ENCODE data around the gene CD37.
"Not testable (repeated sequence)": the region's sequence is repeated elsewhere in the genome, so short reads cannot be mapped to it uniquely, and the experiment has no call there.

The CD37 gene

GRCh38 chr19:49331187-49331586, 4.0 kb upstream of the CD37 start:
- DNase-seq (ENCODE audit: low spot score) = not testable (repeated sequence)

DNA sequence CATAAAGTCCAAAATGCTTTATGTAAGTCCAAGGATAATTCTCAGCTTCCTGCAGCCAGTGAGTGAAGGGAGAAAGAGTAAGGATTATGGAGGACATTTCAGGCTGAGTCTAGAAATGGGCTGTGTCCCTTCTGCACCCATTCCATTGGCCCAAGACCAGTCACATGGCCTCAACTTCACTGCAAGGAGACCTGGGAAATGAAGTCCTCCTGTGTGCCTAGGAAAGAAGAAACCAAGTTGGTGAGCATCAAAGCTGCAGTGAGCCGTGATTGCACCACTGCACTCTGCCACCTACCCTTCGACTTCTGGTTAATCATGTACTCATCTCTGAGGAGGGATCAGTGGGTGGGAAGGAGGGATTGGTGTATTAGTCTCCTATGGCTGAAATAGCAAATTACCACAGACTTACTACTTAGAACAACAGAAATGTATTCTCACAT, 3.6 kb upstream of the CD37 start:
- peak; percentile 74 for DNase-seq (ENCODE audit: low spot score)

DNA sequence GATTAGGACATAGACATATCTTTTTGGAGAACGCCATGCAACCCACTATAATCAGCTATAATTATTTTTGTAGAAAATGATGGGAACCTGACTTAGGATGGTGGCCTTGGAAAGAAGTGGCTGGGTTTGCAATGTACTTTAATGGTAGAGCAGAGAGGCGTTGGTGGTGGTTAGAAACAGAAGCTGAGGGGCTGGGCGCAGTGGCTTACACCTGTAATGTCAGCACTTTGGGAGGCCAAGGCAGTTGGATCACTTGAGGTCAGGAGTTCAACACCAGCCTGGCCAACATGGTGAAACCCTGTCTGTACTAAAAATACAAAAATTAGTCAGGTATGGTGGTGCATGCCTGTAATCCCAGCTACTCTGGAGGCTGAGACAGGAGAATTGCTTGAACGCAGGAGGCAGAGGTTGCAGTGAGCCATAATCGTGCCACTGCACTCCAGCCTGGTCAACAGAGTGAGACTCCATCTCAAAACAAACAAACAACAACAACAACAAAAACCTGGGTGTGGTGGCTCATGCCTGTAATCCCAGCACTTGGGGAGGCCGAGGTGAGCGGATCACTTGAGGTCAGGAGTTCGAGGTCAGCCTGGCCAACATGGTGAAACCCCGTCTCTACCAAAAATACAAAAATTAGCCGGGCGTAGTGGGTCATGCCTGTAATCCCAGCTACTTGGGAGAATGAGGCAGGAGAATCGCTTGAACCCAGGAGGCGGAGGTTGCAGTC, 2.4 kb upstream of the CD37 start:
- DNase-seq (ENCODE audit: low spot score) = not testable (repeated sequence)

DNA sequence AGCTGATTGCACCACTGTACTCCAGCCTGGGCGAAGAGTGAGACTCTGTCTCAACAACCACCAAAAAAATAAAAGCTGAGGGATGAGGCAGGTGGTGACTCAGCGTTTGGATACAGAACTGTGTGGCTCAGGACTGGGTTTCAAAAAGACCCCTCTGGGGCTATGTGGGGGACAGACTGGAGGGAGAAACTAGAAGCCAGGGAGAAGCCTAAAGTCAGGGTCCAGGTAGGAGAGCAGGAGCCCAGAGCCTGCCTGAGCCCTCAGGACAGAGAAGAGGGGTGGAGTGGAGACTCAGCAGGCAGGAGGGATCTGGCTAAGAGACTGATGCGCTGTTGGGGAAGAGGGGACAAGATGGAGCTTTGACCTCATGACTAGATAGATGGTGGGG, 1.8 kb upstream of the CD37 start:
- DNase-seq (ENCODE audit: low spot score) = no peak

GRCh38 chr19:49333811-49334288, 1.4 kb upstream of the CD37 start:
- DNase-seq (ENCODE audit: low spot score) = no peak

GRCh38 chr19:49335784-49336481, 727 bp downstream of the CD37 start:
- no peak for DNase-seq (ENCODE audit: low spot score)

DNA sequence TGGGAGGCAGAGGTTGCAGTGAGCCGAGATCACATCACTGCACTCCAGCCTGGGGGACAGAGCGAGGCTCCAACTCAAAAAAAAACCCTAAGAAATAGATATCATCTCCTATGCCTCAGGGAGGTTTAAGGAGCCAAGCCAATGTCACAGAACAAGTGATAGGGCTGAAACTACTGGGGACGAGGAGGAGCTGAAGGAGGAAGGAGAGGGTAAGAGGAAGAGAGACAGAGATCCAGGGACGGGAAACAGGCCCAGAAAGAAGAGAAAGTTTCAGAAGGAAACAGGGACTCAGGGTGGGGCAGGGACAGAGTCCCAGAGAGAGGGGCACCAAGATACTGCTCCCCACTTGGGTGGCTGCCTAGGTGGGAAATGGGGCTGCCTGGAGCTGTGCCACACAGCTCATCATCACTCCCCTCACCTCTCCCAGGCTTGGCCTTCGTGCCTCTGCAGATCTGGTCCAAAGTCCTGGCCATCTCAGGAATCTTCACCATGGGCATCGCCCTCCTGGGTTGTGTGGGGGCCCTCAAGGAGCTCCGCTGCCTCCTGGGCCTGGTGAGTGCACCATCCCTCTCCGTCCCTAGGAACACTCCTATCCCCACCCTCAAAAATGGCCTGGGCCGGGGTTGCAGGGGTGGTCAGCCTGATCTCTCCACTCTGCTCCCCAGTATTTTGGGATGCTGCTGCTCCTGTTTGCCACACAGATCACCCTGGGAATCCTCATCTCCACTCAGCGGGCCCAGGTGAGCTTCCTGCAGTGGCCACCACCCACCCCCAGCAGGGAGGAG, 1.5 kb downstream of the CD37 start:
- no peak for DNase-seq (ENCODE audit: low spot score)

GRCh38 chr19:49337267-49338022, 2.2 kb downstream of the CD37 start:
- no peak for DNase-seq (ENCODE audit: low spot score)

DNA sequence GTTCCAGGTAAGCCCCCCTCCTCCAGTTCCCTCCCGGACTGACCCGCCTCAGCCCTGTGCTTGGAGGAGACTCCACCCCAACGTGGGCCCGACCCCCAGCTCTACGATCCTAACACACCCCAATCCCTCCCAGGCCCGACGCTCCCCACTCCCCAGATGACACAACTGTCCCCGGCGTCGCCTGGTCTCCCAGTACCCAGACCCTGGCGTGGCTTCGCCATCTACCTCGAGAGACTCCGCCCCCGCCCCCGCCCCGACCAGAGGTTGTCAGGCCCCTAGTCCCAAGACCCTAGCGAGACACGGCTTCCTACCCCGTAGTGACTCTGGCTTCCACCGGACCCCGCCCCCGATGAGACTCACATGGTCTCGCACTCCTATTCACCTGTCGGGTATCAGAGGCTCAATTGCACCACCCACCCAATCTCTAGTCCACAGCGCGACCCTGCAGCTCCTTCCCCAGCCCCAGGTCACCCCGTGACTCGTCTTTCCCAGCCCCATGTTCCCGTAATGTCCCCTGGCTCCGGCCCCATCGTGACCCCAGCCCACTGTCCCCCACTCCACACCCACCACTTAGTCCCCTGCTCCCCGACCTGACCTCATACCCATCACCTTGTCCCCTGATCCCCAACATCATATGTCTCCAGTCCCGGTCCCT, 2.9 kb downstream of the CD37 start:
- no peak for DNase-seq (ENCODE audit: low spot score)

DNA sequence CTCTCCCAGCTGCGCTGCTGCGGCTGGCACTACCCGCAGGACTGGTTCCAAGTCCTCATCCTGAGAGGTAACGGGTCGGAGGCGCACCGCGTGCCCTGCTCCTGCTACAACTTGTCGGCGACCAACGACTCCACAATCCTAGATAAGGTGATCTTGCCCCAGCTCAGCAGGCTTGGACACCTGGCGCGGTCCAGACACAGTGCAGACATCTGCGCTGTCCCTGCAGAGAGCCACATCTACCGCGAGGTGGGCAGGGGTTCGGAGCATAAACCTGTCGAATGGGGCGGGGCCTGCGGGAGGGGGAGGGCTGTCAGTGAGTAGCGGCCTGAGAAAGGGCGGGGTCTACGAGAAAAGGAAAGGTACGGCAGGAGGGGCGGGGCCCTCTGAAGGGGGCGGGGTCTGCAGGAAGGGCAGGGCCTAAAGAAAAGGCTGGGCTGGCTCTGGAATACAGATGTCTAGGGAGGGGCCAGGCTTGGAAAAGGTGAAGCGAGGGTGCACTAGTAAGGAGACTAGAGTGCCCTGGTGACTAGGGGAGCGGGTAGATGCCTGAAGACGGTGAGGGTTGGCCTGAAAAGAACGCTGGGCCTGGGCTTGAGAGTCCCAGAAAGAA, 3.6 kb downstream of the CD37 start:
- DNase-seq (ENCODE audit: low spot score) = peak; percentile 79

DNA sequence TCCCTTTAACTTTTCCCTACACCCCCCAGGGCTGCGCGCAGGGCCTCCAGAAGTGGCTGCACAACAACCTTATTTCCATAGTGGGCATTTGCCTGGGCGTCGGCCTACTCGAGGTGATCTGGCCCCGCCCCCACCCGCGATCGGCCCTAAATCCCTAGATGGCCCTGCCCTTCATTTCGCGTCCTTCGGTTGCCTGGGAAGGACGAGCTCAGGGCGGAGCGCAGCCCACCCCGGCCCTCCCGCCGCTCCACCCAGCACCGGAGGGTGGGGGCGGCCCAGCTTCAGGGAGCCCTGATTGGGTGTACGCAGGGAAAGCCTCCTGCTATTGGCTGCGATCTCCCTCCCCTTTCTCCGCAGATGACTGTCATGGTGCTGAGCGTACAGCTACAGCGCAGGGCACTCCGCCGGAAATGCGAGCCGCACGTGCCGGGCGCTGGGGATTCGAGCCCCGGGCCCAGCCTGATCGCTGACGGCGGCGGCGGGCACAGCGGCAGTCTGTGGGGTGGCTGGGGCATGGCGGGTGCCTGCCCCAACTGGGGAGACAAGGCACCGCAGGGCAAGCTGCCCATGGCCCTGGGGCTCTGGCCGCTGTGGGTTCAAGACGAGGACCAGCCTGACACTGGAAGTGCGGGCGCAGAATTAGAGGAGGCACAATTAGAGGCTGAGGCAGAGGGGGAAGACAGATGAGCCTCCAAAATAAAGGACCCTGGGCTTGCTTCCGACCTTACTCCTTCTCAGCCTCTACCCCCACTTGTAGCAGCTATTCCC, 4.3 kb downstream of the CD37 start:
- peak; percentile 84 for DNase-seq (ENCODE audit: low spot score)

DNA sequence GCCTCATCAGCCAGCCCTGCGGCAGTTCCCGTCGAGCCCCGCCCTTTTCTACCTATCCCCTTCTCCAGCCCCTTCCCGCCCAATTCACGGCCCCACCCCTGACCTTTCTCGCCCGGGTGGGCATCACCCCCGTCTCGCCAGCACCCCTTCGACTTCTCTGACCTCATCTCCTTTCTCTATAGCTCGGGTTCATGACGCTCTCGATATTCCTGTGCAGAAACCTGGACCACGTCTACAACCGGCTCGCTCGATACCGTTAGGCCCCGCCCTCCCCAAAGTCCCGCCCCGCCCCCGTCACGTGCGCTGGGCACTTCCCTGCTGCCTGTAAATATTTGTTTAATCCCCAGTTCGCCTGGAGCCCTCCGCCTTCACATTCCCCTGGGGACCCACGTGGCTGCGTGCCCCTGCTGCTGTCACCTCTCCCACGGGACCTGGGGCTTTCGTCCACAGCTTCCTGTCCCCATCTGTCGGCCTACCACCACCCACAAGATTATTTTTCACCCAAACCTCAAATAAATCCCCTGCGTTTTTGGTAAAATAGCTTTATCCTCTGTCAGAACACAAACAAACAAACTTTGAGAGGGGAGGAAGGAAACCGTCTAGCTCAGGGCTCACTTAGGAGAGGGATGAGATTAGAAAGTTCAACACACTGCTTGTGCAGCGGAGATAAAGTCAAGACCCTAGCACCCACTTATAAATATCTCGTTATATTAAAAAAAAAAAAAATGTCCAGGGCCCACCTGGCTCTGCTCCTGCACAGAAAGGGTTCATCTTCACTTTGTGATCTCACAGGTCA, 5.1 kb downstream of the CD37 start:
- peak; percentile 79 for DNase-seq (ENCODE audit: low spot score)

- DNase-seq (ENCODE audit: low spot score) = no peak
These were observed 5.9 kb downstream of the CD37 start for GRCh38 chr19:49340865-49341718.

DNA sequence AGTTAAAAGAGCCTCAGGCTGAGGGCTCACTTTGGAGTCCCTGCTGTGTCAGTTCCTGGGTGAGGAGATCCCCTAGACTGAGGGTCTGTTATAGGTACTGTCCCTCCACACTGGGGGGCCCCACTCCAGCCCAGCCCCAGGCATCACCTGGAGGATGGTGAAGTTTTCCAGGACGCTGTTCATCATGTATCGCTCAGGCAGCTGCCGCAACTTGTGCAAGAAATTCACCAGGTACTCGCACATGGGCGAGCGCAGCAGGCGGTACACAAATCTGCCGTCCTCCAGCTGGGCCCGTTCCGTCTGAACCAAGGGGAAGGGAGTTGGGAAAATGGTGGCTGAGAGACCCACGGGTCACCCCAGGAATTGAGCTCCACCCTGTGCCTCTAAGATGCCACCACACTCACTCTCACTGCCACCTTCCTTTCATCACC, 7.1 kb downstream of the CD37 start:
- no peak for DNase-seq (ENCODE audit: low spot score)

DNA sequence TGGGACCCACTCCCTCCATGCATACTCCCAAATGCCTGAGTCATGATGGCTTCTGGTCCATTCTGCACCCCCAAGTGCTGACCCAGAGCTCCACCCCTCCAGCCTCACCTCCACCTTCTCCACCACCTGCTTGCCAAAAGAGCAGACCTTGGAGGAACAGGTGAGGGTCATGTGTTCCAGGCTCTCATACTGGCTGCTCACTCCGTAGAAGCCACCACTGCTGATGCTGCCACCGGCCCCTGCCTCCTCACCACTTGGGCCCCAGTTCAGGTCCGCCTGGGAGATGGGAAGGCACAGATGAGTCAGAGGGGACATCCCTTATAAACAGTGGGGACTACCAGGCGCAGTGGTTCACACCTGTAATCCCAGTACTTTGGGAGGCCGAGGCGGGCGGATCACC, 7.9 kb downstream of the CD37 start:
- DNase-seq (ENCODE audit: low spot score) = no peak

DNA sequence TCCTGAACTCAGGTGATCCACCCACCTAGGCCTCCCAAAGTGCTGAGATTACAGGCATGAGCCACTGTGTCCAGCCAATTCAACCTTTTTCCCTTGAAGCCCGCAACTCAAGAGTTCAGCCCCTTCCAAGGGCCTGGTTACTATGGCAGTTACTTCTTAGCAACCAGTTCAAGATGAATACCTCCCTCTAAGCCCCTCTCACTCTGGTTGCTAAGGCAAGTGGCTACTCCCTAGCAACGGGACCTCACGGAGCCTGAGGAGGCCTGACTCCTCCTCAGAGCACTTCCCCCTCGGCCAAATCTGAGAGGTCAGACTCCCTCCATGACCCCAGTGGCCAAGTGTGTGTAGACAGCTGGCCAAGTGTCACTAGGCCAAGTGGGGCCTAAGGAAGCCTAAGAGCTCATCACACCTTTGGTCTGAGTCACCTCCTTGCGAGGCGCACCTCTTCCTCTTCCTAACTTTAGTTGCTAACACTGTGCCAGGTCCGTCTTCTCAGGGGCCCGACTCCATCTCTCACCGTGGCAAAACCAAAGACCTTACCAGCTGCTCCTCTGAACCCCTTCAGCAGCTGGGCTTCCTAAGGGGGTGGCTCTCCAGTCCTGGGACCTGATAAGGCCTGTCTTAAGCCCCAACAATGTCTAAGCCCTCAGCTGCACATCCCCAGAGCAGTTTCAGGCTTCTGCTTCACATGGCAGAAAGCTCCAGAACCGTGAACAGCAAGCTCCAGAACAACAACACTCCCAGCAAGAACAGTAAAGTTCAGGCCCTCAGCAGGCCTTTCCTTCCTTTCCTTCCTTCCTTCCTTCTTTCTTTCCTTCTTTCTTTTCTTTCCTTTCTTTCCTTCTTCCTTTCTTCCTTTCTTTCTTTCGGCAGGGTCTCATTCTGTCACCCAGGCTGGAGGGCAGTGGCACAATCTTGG, 9.6 kb downstream of the CD37 start:
- no peak for DNase-seq (ENCODE audit: low spot score)

- DNase-seq (ENCODE audit: low spot score) = no peak
These were observed 12.0 kb downstream of the CD37 start for GRCh38 chr19:49347191-49347590.
